K562 (cell line): ENCODE data around the gene S100P. TPM values are rescaled to one million over a fixed set of nuclear protein-coding genes. Genes with fewer than 3 reads are reported as not detected.
A peak's percentile ranks its signal among the peaks of the same experiment; 100 is the strongest.

Experiments used
- CTCF ChIP-seq, 3 experiments: IDR thresholded peaks in 2 of 3; conservative IDR thresholded peaks in 1 of 3; 2 replicates each; pipeline ENCODE4 v1.5.1; 2011 to 2012; ENCODE audit warnings: low read length in 3 of 3, mild to moderate bottlenecking in 3 of 3, control low read depth in 2 of 3, improper control_type of control experiment in 1 of 3, inconsistent platforms in 1 of 3, low read depth in 1 of 3, mixed read lengths in 1 of 3, moderate library complexity in 1 of 3; ENCODE audit not compliant: insufficient read depth in 2 of 3
- MEF2A ChIP-seq: IDR thresholded peaks from 2 replicates; pipeline ENCODE4 v1.6.1; 2011; ENCODE audit warnings: low read depth, mild to moderate bottlenecking, low read length, moderate library complexity; ENCODE audit not compliant: control insufficient read depth
- PBX2 ChIP-seq, 2 experiments: IDR thresholded peaks in 1 of 2; conservative IDR thresholded peaks in 1 of 2; 2 replicates each; pipeline ENCODE4 v1.6.1; 2016; ENCODE audit warnings: low read depth in 2 of 2, mild to moderate bottlenecking in 1 of 2, missing compliant biosample characterization in 1 of 2, missing genetic modification characterization in 1 of 2, moderate library complexity in 1 of 2
- THRA ChIP-seq: fragments of 450-650 bp; IDR thresholded peaks from 2 replicates; pipeline ENCODE4 v1.6.1; 2017; ENCODE audit warnings: mild to moderate bottlenecking, moderate library complexity
- ZBTB2 ChIP-seq: fragments of 450-650 bp; IDR thresholded peaks from 2 replicates; pipeline ENCODE4 v1.6.1; 2016; ENCODE audit warnings: antibody characterized with exemption
- polyA plus RNA-seq, 8 experiments: library from polyadenylated mRNA; depleted of rRNA in 4 of 8; stranded (reverse) in 5 of 8; unstranded in 3 of 8; fragments of >200 nt; fragmentation: Nextera tagmentation in 2 of 8; fragmentation: Illumina TruSeq in 1 of 8; extraction: Ambion mirVana in 2 of 8; extraction: Trizol in 1 of 8; gene quantifications; 2 replicates each; pipeline versions ENCODE4 v1.2.1 to v1.2.3, GENCODE V29; 2011 to 2014; ENCODE audit warnings: inconsistent platforms in 1 of 8, missing spikeins in 1 of 8
- total RNA-seq, 7 experiments: library from RNA; depleted of rRNA in 6 of 7; stranded (reverse); fragments of >200 nt in 6 of 7; fragmentation: Illumina TruSeq in 2 of 7; extraction: Trizol in 2 of 7; gene quantifications; 2 replicates each; pipeline versions ENCODE4 v1.2.1 to v1.2.3, GENCODE V29; 2011 to 2021; ENCODE audit warnings: low replicate concordance in 1 of 7
- TF ChIP-seq, protein P1 (sequence below): sonication (generic); formaldehyde crosslinking; IDR thresholded peaks from 2 replicates; pipeline ENCODE4 v1.8.1; 2023; ENCODE audit warnings: missing genetic modification reagents, mild to moderate bottlenecking, borderline replicate concordance
- TF ChIP-seq, protein P2 (sequence below), 2 experiments: fragments of 200-800 bp in 1 of 2; sonication (Bioruptor generic) in 1 of 2; sonication (generic) in 1 of 2; formaldehyde crosslinking in 1 of 2; IDR thresholded peaks in 1 of 2; conservative IDR thresholded peaks in 1 of 2; 2 replicates each; pipeline versions ENCODE4 v1.5.0 to v1.6.1; 2016 to 2020; ENCODE audit warnings: missing compliant biosample characterization in 1 of 2, missing genetic modification characterization in 1 of 2, missing genetic modification reagents in 1 of 2

The S100P gene
- total and polyA plus RNA-seq, 9 of the 15 experiments (the other 6 are each of a cell fraction or from before 2014, with no cell fraction given): 4.1 to 23.8 (median 7.5) TPM

- TF ChIP-seq CTCF (IDR thresholded peaks at IDR 0.05 in 2 of 3, conservative IDR thresholded peaks at IDR 0.05 in 1 of 3; ENCODE audit: insufficient read depth in 2 of 3, low read depth in 1 of 3, low read length in 3 of 3) (peak in 2 of 3 experiments; percentile 14 to 26; a peak in 2 of 6 replicates), ZBTB2 (no peak; the same call in 1 of the 2 replicates), PBX2 (CRISPR knock-in tag; IDR thresholded peaks at IDR 0.05; ENCODE audit: low read depth) (no peak), PBX2 (tag; conservative IDR thresholded peaks at IDR 0.05; ENCODE audit: low read depth) (no peak), THRA (no peak), MEF2A (no peak)
- TF ChIP-seq, protein P1, sequence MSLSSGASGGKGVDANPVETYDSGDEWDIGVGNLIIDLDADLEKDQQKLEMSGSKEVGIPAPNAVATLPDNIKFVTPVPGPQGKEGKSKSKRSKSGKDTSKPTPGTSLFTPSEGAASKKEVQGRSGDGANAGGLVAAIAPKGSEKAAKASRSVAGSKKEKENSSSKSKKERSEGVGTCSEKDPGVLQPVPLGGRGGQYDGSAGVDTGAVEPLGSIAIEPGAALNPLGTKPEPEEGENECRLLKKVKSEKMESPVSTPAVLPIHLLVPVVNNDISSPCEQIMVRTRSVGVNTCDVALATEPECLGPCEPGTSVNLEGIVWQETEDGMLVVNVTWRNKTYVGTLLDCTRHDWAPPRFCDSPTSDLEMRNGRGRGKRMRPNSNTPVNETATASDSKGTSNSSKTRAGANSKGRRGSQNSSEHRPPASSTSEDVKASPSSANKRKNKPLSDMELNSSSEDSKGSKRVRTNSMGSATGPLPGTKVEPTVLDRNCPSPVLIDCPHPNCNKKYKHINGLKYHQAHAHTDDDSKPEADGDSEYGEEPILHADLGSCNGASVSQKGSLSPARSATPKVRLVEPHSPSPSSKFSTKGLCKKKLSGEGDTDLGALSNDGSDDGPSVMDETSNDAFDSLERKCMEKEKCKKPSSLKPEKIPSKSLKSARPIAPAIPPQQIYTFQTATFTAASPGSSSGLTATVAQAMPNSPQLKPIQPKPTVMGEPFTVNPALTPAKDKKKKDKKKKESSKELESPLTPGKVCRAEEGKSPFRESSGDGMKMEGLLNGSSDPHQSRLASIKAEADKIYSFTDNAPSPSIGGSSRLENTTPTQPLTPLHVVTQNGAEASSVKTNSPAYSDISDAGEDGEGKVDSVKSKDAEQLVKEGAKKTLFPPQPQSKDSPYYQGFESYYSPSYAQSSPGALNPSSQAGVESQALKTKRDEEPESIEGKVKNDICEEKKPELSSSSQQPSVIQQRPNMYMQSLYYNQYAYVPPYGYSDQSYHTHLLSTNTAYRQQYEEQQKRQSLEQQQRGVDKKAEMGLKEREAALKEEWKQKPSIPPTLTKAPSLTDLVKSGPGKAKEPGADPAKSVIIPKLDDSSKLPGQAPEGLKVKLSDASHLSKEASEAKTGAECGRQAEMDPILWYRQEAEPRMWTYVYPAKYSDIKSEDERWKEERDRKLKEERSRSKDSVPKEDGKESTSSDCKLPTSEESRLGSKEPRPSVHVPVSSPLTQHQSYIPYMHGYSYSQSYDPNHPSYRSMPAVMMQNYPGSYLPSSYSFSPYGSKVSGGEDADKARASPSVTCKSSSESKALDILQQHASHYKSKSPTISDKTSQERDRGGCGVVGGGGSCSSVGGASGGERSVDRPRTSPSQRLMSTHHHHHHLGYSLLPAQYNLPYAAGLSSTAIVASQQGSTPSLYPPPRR (CRISPR knock-in tag): peak; percentile 62; the same call in 1 of the 2 replicates
- TF ChIP-seq, protein P2, sequence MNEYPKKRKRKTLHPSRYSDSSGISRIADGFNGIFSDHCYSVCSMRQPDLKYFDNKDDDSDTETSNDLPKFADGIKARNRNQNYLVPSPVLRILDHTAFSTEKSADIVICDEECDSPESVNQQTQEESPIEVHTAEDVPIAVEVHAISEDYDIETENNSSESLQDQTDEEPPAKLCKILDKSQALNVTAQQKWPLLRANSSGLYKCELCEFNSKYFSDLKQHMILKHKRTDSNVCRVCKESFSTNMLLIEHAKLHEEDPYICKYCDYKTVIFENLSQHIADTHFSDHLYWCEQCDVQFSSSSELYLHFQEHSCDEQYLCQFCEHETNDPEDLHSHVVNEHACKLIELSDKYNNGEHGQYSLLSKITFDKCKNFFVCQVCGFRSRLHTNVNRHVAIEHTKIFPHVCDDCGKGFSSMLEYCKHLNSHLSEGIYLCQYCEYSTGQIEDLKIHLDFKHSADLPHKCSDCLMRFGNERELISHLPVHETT (CRISPR knock-in tag; conservative IDR thresholded peaks at IDR 0.05 in 1 of 2, IDR thresholded peaks at IDR 0.05 in 1 of 2): peak in 1 of 2 experiments; percentile 88; a peak in 2 of 4 replicates
Observed at GRCh38 chr4:6716018-6716911, 22.6 kb downstream of the S100P start, which contains the start of gene BLOC1S4 (continued).
